ENCODE data around the gene OR6K2. TPM values are rescaled to one million over a fixed set of nuclear protein-coding genes. Genes with fewer than 3 reads are reported as not detected.

Gene OR6K2, protein sequence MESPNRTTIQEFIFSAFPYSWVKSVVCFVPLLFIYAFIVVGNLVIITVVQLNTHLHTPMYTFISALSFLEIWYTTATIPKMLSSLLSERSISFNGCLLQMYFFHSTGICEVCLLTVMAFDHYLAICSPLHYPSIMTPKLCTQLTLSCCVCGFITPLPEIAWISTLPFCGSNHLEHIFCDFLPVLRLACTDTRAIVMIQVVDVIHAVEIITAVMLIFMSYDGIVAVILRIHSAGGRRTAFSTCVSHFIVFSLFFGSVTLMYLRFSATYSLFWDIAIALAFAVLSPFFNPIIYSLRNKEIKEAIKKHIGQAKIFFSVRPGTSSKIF
- total RNA-seq (2022) (not detected in 2 replicates), Bru-seq, nascent RNA (not detected), BruChase-seq, experiment 1, labeled RNA remaining after a 6-hour chase (not detected), BruChase-seq, experiment 2, labeled RNA remaining after a 2-hour chase (not detected)
- long read RNA-seq, result 0 reads

- TF ChIP-seq, protein P1, sequence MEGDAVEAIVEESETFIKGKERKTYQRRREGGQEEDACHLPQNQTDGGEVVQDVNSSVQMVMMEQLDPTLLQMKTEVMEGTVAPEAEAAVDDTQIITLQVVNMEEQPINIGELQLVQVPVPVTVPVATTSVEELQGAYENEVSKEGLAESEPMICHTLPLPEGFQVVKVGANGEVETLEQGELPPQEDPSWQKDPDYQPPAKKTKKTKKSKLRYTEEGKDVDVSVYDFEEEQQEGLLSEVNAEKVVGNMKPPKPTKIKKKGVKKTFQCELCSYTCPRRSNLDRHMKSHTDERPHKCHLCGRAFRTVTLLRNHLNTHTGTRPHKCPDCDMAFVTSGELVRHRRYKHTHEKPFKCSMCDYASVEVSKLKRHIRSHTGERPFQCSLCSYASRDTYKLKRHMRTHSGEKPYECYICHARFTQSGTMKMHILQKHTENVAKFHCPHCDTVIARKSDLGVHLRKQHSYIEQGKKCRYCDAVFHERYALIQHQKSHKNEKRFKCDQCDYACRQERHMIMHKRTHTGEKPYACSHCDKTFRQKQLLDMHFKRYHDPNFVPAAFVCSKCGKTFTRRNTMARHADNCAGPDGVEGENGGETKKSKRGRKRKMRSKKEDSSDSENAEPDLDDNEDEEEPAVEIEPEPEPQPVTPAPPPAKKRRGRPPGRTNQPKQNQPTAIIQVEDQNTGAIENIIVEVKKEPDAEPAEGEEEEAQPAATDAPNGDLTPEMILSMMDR (IDR thresholded peaks at IDR 0.05; ENCODE audit: unreplicated experiment), result no peak
These were observed at the start of gene OR6K2 for GRCh38 chr1:158700552-158700951. OR6K2 (minus strand) TSS chr1:158700652; CDS start chr1:158700652, 0 bp downstream.

GRCh38 chr1:158735848-158736247, 35.4 kb upstream of the OR6K2 start:
- Mint-ChIP-seq H3K36me3 (ENCODE audit: insufficient read depth, unreplicated experiment) (no peaks in the 10 kb centered on the region), H3K4me3 (ENCODE audit: unreplicated experiment) (no peak overlapping the region), H3K9me3 (ENCODE audit: unreplicated experiment) (no peaks in the 10 kb centered on the region), H3K27me3 (ENCODE audit: insufficient read depth, unreplicated experiment) (peaks cover 93% of the 10 kb centered on the region), H3K27ac (ENCODE audit: low read depth, unreplicated experiment) (no peak overlapping the region), H3K4me1 (ENCODE audit: insufficient read depth, unreplicated experiment) (no peaks in the 10 kb centered on the region)
- TF ChIP-seq, protein P1 (IDR thresholded peaks at IDR 0.05; ENCODE audit: unreplicated experiment), result no peak
- BruUV-seq (replicated peaks), result no TSS peak
- POLR2A ChIA-PET, result no interaction called here
- CTCF ChIA-PET, result no interaction called here
- intact Hi-C loops (cut with micrococcal nuclease), result no loop called here
- DNase-seq (ENCODE audit: unreplicated experiment), result no peak

More at GRCh38 chr1:158700552-158700951, at the start of gene OR6K2:
- POLR2A ChIA-PET, result no interaction called here
- no peak within 1 kb of the TSS for H3K27ac Mint-ChIP-seq (ENCODE audit: low read depth, unreplicated experiment)
- H3K4me1 Mint-ChIP-seq (ENCODE audit: insufficient read depth, unreplicated experiment), result no peaks in the 10 kb centered on the region
- intact Hi-C loops (cut with micrococcal nuclease), result no loop called here
- DNase-seq (ENCODE audit: unreplicated experiment), result no peak
- CTCF ChIA-PET, result no interaction called here
- H3K27me3 Mint-ChIP-seq (ENCODE audit: insufficient read depth, unreplicated experiment), result peaks cover 58% of the 10 kb centered on the region
- BruUV-seq (replicated peaks), result no TSS peak
- H3K4me3 Mint-ChIP-seq (ENCODE audit: unreplicated experiment), result no peak within 1 kb of the TSS
- H3K36me3 Mint-ChIP-seq (ENCODE audit: insufficient read depth, unreplicated experiment), result no peaks in the 10 kb centered on the region
- no peaks in the 10 kb centered on the region for H3K9me3 Mint-ChIP-seq (ENCODE audit: unreplicated experiment)

DNA sequence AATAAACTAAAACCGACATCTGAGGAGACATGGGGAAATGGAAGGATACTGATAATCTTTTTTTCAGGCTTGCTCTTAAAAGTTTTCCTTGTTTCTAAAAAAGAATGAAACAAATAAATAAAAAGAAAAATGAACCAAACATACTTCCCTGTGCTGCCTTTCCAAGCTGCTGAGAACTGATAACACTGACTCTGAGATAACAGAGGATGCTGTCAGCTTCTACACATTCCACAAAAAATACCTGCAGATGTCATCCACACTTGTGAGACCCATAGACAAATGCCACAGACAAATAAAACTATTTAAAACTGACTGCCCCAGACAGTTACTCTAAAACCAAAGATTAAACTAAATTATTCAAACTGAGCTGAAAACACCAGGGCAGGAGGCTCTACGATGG, 32.1 kb upstream of the OR6K2 start:
- H3K27ac Mint-ChIP-seq (ENCODE audit: low read depth, unreplicated experiment), result no peak overlapping the region
- H3K36me3 Mint-ChIP-seq (ENCODE audit: insufficient read depth, unreplicated experiment), result no peaks in the 10 kb centered on the region
- POLR2A ChIA-PET, result no interaction called here
- BruUV-seq (replicated peaks), result no TSS peak
- DNase-seq (ENCODE audit: unreplicated experiment), result no peak
- H3K27me3 Mint-ChIP-seq (ENCODE audit: insufficient read depth, unreplicated experiment), result peaks cover 98% of the 10 kb centered on the region
- intact Hi-C loops (cut with micrococcal nuclease), result no loop called here
- TF ChIP-seq, protein P1 (IDR thresholded peaks at IDR 0.05; ENCODE audit: unreplicated experiment), result no peak
- CTCF ChIA-PET, result interaction anchor here (0.6 kb wide), 1 partner anchor 682 kb away, joined by 3 read pairs; no protein-coding TSS in a partner anchor
- no peaks in the 10 kb centered on the region for H3K9me3 Mint-ChIP-seq (ENCODE audit: unreplicated experiment)
- H3K4me3 Mint-ChIP-seq (ENCODE audit: unreplicated experiment), result no peak overlapping the region
- H3K4me1 Mint-ChIP-seq (ENCODE audit: insufficient read depth, unreplicated experiment), result peaks cover 4% of the 10 kb centered on the region

DNA sequence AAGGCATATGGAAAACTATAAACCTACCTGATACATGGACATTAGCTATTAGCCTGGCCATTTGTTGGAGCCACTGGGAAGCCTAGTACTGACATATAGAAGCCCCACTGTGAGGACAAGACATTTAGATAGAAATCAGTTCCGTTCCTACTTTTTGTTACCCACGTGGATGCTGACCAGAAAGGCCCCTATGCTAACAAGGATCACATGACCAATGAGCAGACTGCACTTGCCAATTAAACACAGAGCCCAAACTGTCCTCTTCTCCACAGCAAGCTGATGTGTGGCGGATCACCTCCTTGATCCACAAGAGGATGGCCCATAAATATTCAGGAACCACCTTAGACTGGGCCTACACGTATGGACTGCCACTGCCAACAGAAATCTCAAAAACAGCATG, 31.3 kb upstream of the OR6K2 start:
- H3K36me3 Mint-ChIP-seq (ENCODE audit: insufficient read depth, unreplicated experiment), result no peaks in the 10 kb centered on the region
- H3K4me1 Mint-ChIP-seq (ENCODE audit: insufficient read depth, unreplicated experiment), result peaks cover 4% of the 10 kb centered on the region
- peaks cover 98% of the 10 kb centered on the region for H3K27me3 Mint-ChIP-seq (ENCODE audit: insufficient read depth, unreplicated experiment)
- BruUV-seq (replicated peaks), result no TSS peak
- H3K9me3 Mint-ChIP-seq (ENCODE audit: unreplicated experiment), result no peaks in the 10 kb centered on the region
- no peak for DNase-seq (ENCODE audit: unreplicated experiment)
- H3K4me3 Mint-ChIP-seq (ENCODE audit: unreplicated experiment), result no peak overlapping the region
- CTCF ChIA-PET, result no interaction called here
- TF ChIP-seq, protein P1 (IDR thresholded peaks at IDR 0.05; ENCODE audit: unreplicated experiment), result no peak
- no peak overlapping the region for H3K27ac Mint-ChIP-seq (ENCODE audit: low read depth, unreplicated experiment)
- intact Hi-C loops (cut with micrococcal nuclease), result no loop called here
- POLR2A ChIA-PET, result interaction anchor here (0.6 kb wide), 1 partner anchor 13 kb away, joined by 3 read pairs; no protein-coding TSS in a partner anchor

All from MCF 10A (cell line).